CD14-positive monocyte (primary cell): ENCODE measurements around the gene HDHD5. TPM values are rescaled to one million over a fixed set of nuclear protein-coding genes. Genes with fewer than 3 reads are reported as not detected.

Experiments
- DNase-seq, 3 donors: peaks; one replicate each; pipeline ENCODE4 v3.0.0-alpha.2; 2011 to 2022
- H2AFZ ChIP-seq: 2 replicates; pipeline ENCODE4 v1.6.0; 2012; ENCODE audit warnings: mild to moderate bottlenecking, low read depth, low read length, inconsistent platforms; ENCODE audit not compliant: insufficient read depth, poor library complexity, severe bottlenecking
- H3K27ac ChIP-seq, 2 donors: 1 replicate in 1 of 2; 2 replicates in 1 of 2; pipeline ENCODE4 v1.5.1; 2012 to 2013; ENCODE audit warnings: low read length in 2 of 2, control low read depth in 1 of 2, inconsistent platforms in 1 of 2, low read depth in 1 of 2, mild to moderate bottlenecking in 1 of 2
- H3K27me3 ChIP-seq, 2 donors: one replicate each; pipeline versions ENCODE4 v1.6.0 to v1.6.1; 2011 to 2013; ENCODE audit warnings: low read length in 2 of 2; ENCODE audit not compliant: control insufficient read depth in 2 of 2, insufficient read depth in 2 of 2
- H3K36me3 ChIP-seq, 2 donors: replicated peaks in 1 of 2; 1 replicate in 1 of 2; 2 replicates in 1 of 2; pipeline versions ENCODE4 v1.5.1 to v1.6.1; 2012 to 2013; ENCODE audit warnings: low read length in 2 of 2, control low read depth in 1 of 2, inconsistent platforms in 1 of 2, mild to moderate bottlenecking in 1 of 2; ENCODE audit not compliant: insufficient read depth in 2 of 2, control insufficient read depth in 1 of 2
- H3K4me1 ChIP-seq, 2 donors: 1 replicate in 1 of 2; 2 replicates in 1 of 2; pipeline versions ENCODE4 v1.5.1 to v1.6.1; 2012 to 2013; ENCODE audit warnings: low read length in 2 of 2, control low read depth in 1 of 2, inconsistent platforms in 1 of 2, mild to moderate bottlenecking in 1 of 2, moderate library complexity in 1 of 2; ENCODE audit not compliant: insufficient read depth in 2 of 2, control insufficient read depth in 1 of 2
- H3K4me2 ChIP-seq: replicated peaks from 2 replicates; pipeline ENCODE3; 2012; ENCODE audit warnings: low read length, moderate library complexity, mild to moderate bottlenecking; ENCODE audit not compliant: poor library complexity, severe bottlenecking; ENCODE audit errors: extremely low read depth
- H3K4me3 ChIP-seq, 3 experiments: fragments of 200-600 bp in 1 of 3; sonication (generic) in 1 of 3; replicated peaks in 1 of 3; 1 replicate in 2 of 3; 2 replicates in 1 of 3; pipeline ENCODE4 v1.5.1; 2011 to 2013; ENCODE audit warnings: low read length in 3 of 3, mild to moderate bottlenecking in 3 of 3, control low read depth in 2 of 3, low read depth in 2 of 3, inconsistent platforms in 1 of 3, moderate library complexity in 1 of 3
- H3K79me2 ChIP-seq: 2 replicates; pipeline ENCODE4 v1.6.0; 2012; ENCODE audit warnings: mild to moderate bottlenecking, control low read depth, inconsistent platforms, low read length, moderate library complexity; ENCODE audit not compliant: insufficient read depth
- H3K9ac ChIP-seq: 2 replicates; pipeline ENCODE4 v1.6.0; 2017; ENCODE audit warnings: low read length, mild to moderate bottlenecking; ENCODE audit not compliant: insufficient read depth, poor library complexity, severe bottlenecking
- H3K9me3 ChIP-seq, 2 donors: replicated peaks in 1 of 2; 1 replicate in 1 of 2; 2 replicates in 1 of 2; pipeline versions ENCODE4 v1.5.1 to v1.6.1; 2012 to 2013; ENCODE audit warnings: low read length in 2 of 2, control low read depth in 1 of 2; ENCODE audit not compliant: control insufficient read depth in 1 of 2, insufficient read depth in 1 of 2
- H4K20me1 ChIP-seq: 2 replicates; pipeline ENCODE4 v1.6.0; 2012; ENCODE audit warnings: mild to moderate bottlenecking, low read length, control low read depth, moderate library complexity; ENCODE audit not compliant: insufficient read depth
- H3K27ac Mint-ChIP-seq, 7 donors: one replicate each; pipeline ENCODE4 v1.8.0; 2020; ENCODE audit warnings: mild to moderate bottlenecking in 7 of 7, mixed read lengths in 7 of 7, moderate library complexity in 6 of 7, inconsistent platforms in 2 of 7
- H3K27me3 Mint-ChIP-seq, 3 donors: one replicate each; pipeline ENCODE4 v1.8.0; 2021 to 2022; ENCODE audit warnings: low read depth in 3 of 3, mild to moderate bottlenecking in 3 of 3, mixed read lengths in 3 of 3, moderate library complexity in 3 of 3, inconsistent platforms in 1 of 3
- H3K36me3 Mint-ChIP-seq, 2 donors: one replicate each; pipeline ENCODE4 v1.8.0; 2020; ENCODE audit warnings: mixed read lengths in 2 of 2, inconsistent platforms in 1 of 2, mild to moderate bottlenecking in 1 of 2
- H3K4me1 Mint-ChIP-seq: one replicate; pipeline ENCODE4 v1.8.0; 2020; ENCODE audit warnings: mild to moderate bottlenecking, mixed read lengths
- H3K4me3 Mint-ChIP-seq, 2 donors: one replicate each; pipeline ENCODE4 v1.8.0; 2020; ENCODE audit warnings: mild to moderate bottlenecking in 2 of 2, mixed read lengths in 2 of 2, moderate library complexity in 1 of 2
- H3K9me3 Mint-ChIP-seq, 7 donors: one replicate each; pipeline ENCODE4 v1.8.0; 2020 to 2022; ENCODE audit warnings: mixed read lengths in 7 of 7, mild to moderate bottlenecking in 6 of 7, moderate library complexity in 6 of 7, inconsistent platforms in 2 of 7
- CTCF ChIP-seq: fragments of 200-600 bp; IDR thresholded peaks from one replicate; pipeline ENCODE4 v1.8.0; 2022; ENCODE audit warnings: antibody characterized with exemption, mild to moderate bottlenecking
- WGBS: methylation state at CpG from one replicate; pipeline ENCODE4 v1.1.5; 2013; ENCODE audit warnings: missing lambda C conversion rate; ENCODE audit not compliant: insufficient coverage; 5-methylcytosine and 5-hydroxymethylcytosine counted together
- intact Hi-C, 2 donors: fragments of 100-400 bp; cut with micrococcal nuclease; formaldehyde crosslinking; loops; one replicate each; pipeline versions ENCODE4 v1.15.0 to v1.15.1; 2023
- polyA plus RNA-seq, 3 donors: library from polyadenylated mRNA; depleted of rRNA in 1 of 3; unstranded in 2 of 3; stranded (reverse) in 1 of 3; fragments of 300-500 nt in 2 of 3; fragments of >200 nt in 1 of 3; fragmentation: Illumina TruSeq in 2 of 3; gene quantifications; 1 replicate in 2 of 3; 2 replicates in 1 of 3; pipeline ENCODE4 v1.2.3, GENCODE V29; 2012 to 2021

The HDHD5 gene
- polyA plus RNA-seq, 3 donors = 75.9 to 119 (median 79.9) TPM

GRCh38 chr22:17172029-17172833 is 13.2 kb upstream of the HDHD5 start:
- Mint-ChIP-seq H3K27me3 (peaks cover 2 to 5% (median 3%) of the 10 kb centered on the region in 3 donors), H3K27ac (peak overlapping the region in 4 of 7 donors; percentile 38 to 79 (median 58)), H3K9me3 (peaks cover 0 to 2% (median 0%) of the 10 kb centered on the region in 7 donors), H3K4me1 (peaks cover 9% of the 10 kb centered on the region), H3K36me3 (no peaks in the 10 kb centered on the region), H3K4me3 (peak overlapping the region; percentile 53 to 78)
- Histone ChIP-seq H3K9ac (peak overlapping the region; percentile 79), H2AFZ (peak overlapping the region; percentile 85), H3K4me3 (peak overlapping the region in 2 of 3 experiments; percentile 26 to 82), H3K36me3 (no peaks in the 10 kb centered on the region), H3K79me2 (no peaks in the 10 kb centered on the region), H3K4me1 (peaks cover 11 to 12% of the 10 kb centered on the region in 2 donors), H3K4me2 (peak overlapping the region; percentile 83), H3K9me3 (no peaks in the 10 kb centered on the region), H4K20me1 (no peaks in the 10 kb centered on the region), H3K27me3 (no peaks in the 10 kb centered on the region), H3K27ac (peak overlapping the region; percentile 17 to 92)
- no peak for DNase-seq
- TF ChIP-seq CTCF = peak; percentile 49
- intact Hi-C loops = loop anchor here (5.0 kb wide), 2 partner anchors 95 to 330 kb away; no protein-coding TSS in a partner anchor
- 41% methylated on average over 12 of the region's 24 CpGs for WGBS

GRCh38 chr22:17171153-17172028 is 12.3 kb upstream of the HDHD5 start:
- Mint-ChIP-seq H3K4me1 (peaks cover 9% of the 10 kb centered on the region), H3K4me3 (peak overlapping the region; percentile 83 to 87), H3K9me3 (peaks cover 0 to 2% (median 0%) of the 10 kb centered on the region in 7 donors), H3K27ac (peak overlapping the region; percentile 87 to 96 (median 94)), H3K27me3 (peaks cover 2 to 8% (median 3%) of the 10 kb centered on the region in 3 donors), H3K36me3 (no peaks in the 10 kb centered on the region)
- H3K27ac ChIP-seq = peak overlapping the region; percentile 91 to 92
- WGBS = under 1% methylated on average over 83 of the region's 83 CpGs
- no peaks in the 10 kb centered on the region for H3K36me3 ChIP-seq
- peak overlapping the region; percentile 85 for H2AFZ ChIP-seq
- H3K27me3 ChIP-seq = no peaks in the 10 kb centered on the region
- intact Hi-C loops = loop anchor here (2.0 to 5.0 kb wide), 4 partner anchors 94 to 331 kb away; no protein-coding TSS in a partner anchor
- peak overlapping the region; percentile 39 to 82 (median 70) for H3K4me3 ChIP-seq
- H3K4me2 ChIP-seq = peak overlapping the region; percentile 83
- peak; percentile 96 for TF ChIP-seq CTCF
- H3K9me3 ChIP-seq = no peaks in the 10 kb centered on the region
- no peaks in the 10 kb centered on the region for H3K79me2 ChIP-seq
- peaks cover 11 to 12% of the 10 kb centered on the region in 2 donors for H3K4me1 ChIP-seq
- H3K9ac ChIP-seq = peak overlapping the region; percentile 79
- DNase-seq = peak; percentile 82 to 86 (median 82)
- no peaks in the 10 kb centered on the region for H4K20me1 ChIP-seq
